LNCaP clone FGC (cell line): ENCODE measurements around the gene IL24.

ENCODE experiments used
- DNase-seq: peaks from one replicate; pipeline ENCODE4 v3.0.0-alpha.2; 2011; ENCODE audit warnings: low read depth
- H3K4me3 ChIP-seq: 2 replicates; pipeline ENCODE4 v1.5.1; 2011; ENCODE audit warnings: mild to moderate bottlenecking, low read depth, low read length, control low read depth
- TF ChIP-seq, protein P1 (sequence below): IDR thresholded peaks from 2 replicates; pipeline ENCODE4 v1.5.1; 2012; ENCODE audit warnings: mild to moderate bottlenecking; ENCODE audit not compliant: control insufficient read depth, insufficient read depth; ENCODE audit errors: extremely low read depth

The IL24 gene

DNA sequence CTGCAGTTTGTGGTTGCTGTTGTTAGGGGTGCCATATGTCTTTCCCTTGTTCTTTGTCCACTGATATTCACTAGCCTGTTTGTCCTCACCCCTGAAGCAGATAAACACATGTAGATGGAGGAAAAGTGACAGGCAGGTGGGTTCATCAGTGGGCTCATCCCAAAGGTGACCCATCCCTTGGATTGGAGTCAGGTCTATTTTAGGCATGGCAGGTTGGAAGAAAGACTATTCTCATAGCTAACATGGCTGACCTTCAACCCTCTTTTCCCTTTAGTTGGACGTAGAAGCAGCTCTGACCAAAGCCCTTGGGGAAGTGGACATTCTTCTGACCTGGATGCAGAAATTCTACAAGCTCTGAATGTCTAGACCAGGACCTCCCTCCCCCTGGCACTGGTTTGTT lies 5.5 kb downstream of the IL24 start:
- H3K4me3 ChIP-seq = no peak overlapping the region
- TF ChIP-seq, protein P1, sequence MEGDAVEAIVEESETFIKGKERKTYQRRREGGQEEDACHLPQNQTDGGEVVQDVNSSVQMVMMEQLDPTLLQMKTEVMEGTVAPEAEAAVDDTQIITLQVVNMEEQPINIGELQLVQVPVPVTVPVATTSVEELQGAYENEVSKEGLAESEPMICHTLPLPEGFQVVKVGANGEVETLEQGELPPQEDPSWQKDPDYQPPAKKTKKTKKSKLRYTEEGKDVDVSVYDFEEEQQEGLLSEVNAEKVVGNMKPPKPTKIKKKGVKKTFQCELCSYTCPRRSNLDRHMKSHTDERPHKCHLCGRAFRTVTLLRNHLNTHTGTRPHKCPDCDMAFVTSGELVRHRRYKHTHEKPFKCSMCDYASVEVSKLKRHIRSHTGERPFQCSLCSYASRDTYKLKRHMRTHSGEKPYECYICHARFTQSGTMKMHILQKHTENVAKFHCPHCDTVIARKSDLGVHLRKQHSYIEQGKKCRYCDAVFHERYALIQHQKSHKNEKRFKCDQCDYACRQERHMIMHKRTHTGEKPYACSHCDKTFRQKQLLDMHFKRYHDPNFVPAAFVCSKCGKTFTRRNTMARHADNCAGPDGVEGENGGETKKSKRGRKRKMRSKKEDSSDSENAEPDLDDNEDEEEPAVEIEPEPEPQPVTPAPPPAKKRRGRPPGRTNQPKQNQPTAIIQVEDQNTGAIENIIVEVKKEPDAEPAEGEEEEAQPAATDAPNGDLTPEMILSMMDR = no peak
- DNase-seq = no peak

DNA sequence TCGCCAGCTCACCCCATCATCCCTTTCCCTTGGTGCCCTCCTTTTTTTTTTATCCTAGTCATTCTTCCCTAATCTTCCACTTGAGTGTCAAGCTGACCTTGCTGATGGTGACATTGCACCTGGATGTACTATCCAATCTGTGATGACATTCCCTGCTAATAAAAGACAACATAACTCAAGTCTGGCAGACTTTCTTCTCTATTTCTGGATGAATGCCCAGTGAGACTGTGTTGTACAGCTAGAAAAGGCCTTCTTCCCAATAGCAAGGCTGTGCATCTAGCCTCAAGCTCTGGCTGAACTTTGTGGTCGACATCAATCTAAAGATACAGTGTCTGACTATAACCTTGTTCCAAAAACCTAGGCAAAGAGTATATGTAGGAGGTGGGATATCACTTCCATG lies 6.4 kb downstream of the IL24 start:
- peak; percentile 85 for DNase-seq
- no peak overlapping the region for H3K4me3 ChIP-seq
- TF ChIP-seq, protein P1 = no peak

- no peak for DNase-seq
- H3K4me3 ChIP-seq = no peak overlapping the region
- TF ChIP-seq, protein P1 = no peak
Observed at GRCh38 chr1:206904423-206905142, 7.3 kb downstream of the IL24 start.

- TF ChIP-seq, protein P1 = no peak
- no peak for DNase-seq
- no peak overlapping the region for H3K4me3 ChIP-seq
Observed at GRCh38 chr1:206905295-206906164, 8.3 kb downstream of the IL24 start.

DNA sequence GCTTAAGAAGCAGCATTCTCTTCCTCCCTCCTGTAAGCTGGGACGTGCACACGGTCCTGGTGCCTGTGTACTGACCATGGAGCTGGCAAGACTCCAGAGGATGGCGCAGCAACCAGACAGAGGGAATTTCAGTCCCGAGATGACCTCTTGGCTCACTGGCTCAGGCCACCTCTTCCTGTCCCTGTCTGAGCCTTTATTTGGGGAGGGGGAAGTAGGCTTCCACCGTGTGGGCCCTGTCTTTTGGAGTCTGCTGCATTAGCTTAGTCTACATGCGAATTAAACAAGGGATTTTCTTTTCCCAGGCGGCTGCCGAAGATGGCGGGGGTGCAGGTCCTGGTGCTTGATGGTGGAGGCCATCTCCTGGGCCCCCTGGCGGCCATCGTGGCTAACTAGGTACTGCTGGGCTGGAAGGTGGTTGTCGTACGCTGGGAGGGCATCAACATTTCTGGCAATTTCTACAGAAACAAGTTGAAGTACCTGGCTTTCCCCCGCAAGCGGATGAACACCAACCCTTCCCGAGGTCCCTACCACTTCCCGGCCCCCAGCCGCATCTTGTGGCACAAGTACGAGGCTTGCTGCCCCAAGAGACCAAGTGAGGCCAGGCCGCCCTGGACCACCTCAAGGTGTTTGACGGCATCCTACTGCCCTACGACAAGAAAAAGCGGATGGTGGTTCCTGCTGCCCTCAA lies 10.2 kb downstream of the IL24 start:
- TF ChIP-seq, protein P1 = peak; percentile 30
- DNase-seq = no peak
- H3K4me3 ChIP-seq = no peak overlapping the region

- DNase-seq = no peak
- TF ChIP-seq, protein P1 = no peak
- H3K4me3 ChIP-seq = no peak overlapping the region
Observed at GRCh38 chr1:206908038-206908437, 10.8 kb downstream of the IL24 start.
